DND-41 (cell line): ENCODE results near the gene PRELID3B.
A peak's percentile ranks its signal among the peaks of the same experiment; 100 is the strongest.
"Not testable (repeated sequence)": the region's sequence is repeated elsewhere in the genome, so short reads cannot be mapped to it uniquely, and the experiment has no call there.

ENCODE experiments used
- ATAC-seq: fragments of 200-7000 bp; cut with Tn5 transposase; 3 replicates; pipeline ENCODE4 v1.9.1; 2021; ENCODE audit warnings: low read depth; ENCODE audit not compliant: insufficient read depth
- DNase-seq: peaks from one replicate; pipeline ENCODE4 v3.0.0-alpha.2; 2020
- H2AFZ ChIP-seq: 2 replicates; pipeline ENCODE4 v1.6.0; 2012; ENCODE audit warnings: low read depth, low read length
- H3K27ac ChIP-seq: 2 replicates; pipeline ENCODE4 v1.5.1; 2012; ENCODE audit warnings: low read length, inconsistent platforms
- H3K27me3 ChIP-seq: fragments of 200-600 bp; sonication (generic); 2 replicates; pipeline ENCODE4 v1.6.0; 2012; ENCODE audit warnings: low read length, mild to moderate bottlenecking, inconsistent platforms; ENCODE audit not compliant: insufficient read depth, poor library complexity
- H3K36me3 ChIP-seq: 2 replicates; pipeline ENCODE4 v1.5.1; 2012; ENCODE audit warnings: low read length, inconsistent platforms; ENCODE audit not compliant: insufficient read depth
- H3K4me1 ChIP-seq: 2 replicates; pipeline ENCODE4 v1.5.1; 2012; ENCODE audit warnings: mild to moderate bottlenecking, low read length; ENCODE audit not compliant: insufficient read depth
- H3K4me2 ChIP-seq: 2 replicates; pipeline ENCODE4 v1.6.0; 2012; ENCODE audit warnings: mild to moderate bottlenecking, moderate library complexity, low read length, inconsistent platforms; ENCODE audit not compliant: insufficient read depth
- H3K4me3 ChIP-seq, 2 experiments: fragments of 200-600 bp in 1 of 2; shearing (Covaris generic) in 1 of 2; 2 replicates each; pipeline ENCODE4 v1.5.1; 2012 to 2016; ENCODE audit warnings: inconsistent platforms in 2 of 2, low read length in 2 of 2, mild to moderate bottlenecking in 2 of 2, low read depth in 1 of 2, moderate library complexity in 1 of 2
- H3K79me2 ChIP-seq: 2 replicates; pipeline ENCODE4 v1.6.0; 2012; ENCODE audit warnings: low read length, inconsistent platforms; ENCODE audit not compliant: insufficient read depth
- H3K9ac ChIP-seq: 2 replicates; pipeline ENCODE4 v1.6.0; 2012; ENCODE audit warnings: low read depth, mild to moderate bottlenecking, inconsistent platforms, low read length, moderate library complexity
- H3K9me3 ChIP-seq: 2 replicates; pipeline ENCODE4 v1.5.1; 2012; ENCODE audit warnings: low read length, moderate library complexity, mild to moderate bottlenecking, inconsistent platforms; ENCODE audit not compliant: insufficient read depth, severe bottlenecking
- H4K20me1 ChIP-seq: 2 replicates; pipeline ENCODE4 v1.6.0; 2012; ENCODE audit warnings: low read length; ENCODE audit not compliant: insufficient read depth
- EZH2 ChIP-seq: IDR thresholded peaks from 3 replicates; pipeline ENCODE4 v1.6.1; 2012; ENCODE audit warnings: borderline replicate concordance, low read depth, mild to moderate bottlenecking, moderate library complexity, low read length, inconsistent platforms; ENCODE audit not compliant: severe bottlenecking
- TF ChIP-seq, protein P1 (sequence below): IDR thresholded peaks from 2 replicates; pipeline ENCODE4 v1.5.1; 2012; ENCODE audit warnings: borderline replicate concordance, low read length, moderate library complexity, mild to moderate bottlenecking; ENCODE audit not compliant: poor library complexity, severe bottlenecking; ENCODE audit errors: extremely low read depth

PRELID3B gene

DNA sequence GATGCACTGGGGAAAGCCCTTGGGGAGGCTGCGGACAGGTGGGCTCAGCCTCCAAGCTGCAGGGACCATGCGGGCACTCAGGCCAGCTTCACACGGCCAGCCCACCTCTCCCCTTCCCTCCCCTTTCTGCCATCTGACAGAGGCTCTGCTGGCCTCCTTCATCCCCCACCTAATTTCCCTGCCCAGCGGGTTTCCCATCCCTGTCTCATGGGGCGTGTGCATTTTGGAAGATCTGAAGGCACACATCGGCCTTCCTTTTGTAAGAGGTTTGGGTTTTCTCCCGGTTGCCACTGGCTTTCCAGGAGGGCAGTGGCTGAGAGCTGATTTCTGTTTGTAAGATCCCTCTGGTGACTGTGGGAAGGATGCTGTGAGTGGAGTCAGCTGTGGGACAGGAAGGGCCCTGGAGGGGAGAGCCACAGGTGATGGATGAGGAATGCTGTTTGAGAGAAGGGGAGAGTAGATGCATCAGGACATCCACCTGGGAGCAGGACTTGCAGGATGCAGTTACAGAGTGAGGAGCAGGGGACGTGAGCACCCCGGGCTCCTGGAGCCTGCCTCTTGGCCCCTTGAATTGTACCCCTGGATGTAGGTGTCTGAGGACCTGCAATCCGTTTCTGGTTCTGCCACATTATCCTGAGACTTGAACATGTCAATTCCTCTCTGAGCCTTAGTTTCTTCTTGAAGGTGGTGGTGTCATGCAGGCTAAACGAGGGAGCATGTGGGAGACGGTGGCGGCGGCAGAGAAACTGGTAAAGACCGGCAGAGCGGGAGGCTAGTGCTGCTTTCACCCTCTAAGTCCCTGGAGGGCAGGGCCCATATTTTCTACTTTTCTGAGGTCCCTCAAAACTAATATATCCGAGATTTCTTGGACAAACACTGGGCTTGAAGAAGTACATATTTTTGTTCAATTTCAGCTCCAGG, 29.3 kb downstream of the PRELID3B start:
- Histone ChIP-seq H3K79me2 (no peaks in the 10 kb centered on the region), H3K4me2 (no peak overlapping the region), H3K36me3 (no peaks in the 10 kb centered on the region), H3K9me3 (no peaks in the 10 kb centered on the region), H3K27ac (no peak overlapping the region), H3K4me1 (no peaks in the 10 kb centered on the region), H4K20me1 (peaks cover 10% of the 10 kb centered on the region; the same call in 1 of the 2 replicates), H2AFZ (no peak overlapping the region), H3K9ac (no peak overlapping the region), H3K4me3 (no peak overlapping the region), H3K27me3 (no peaks in the 10 kb centered on the region)
- DNase-seq (no peak), ATAC-seq (no peak)
- TF ChIP-seq EZH2, result no peak
- TF ChIP-seq, protein P1, sequence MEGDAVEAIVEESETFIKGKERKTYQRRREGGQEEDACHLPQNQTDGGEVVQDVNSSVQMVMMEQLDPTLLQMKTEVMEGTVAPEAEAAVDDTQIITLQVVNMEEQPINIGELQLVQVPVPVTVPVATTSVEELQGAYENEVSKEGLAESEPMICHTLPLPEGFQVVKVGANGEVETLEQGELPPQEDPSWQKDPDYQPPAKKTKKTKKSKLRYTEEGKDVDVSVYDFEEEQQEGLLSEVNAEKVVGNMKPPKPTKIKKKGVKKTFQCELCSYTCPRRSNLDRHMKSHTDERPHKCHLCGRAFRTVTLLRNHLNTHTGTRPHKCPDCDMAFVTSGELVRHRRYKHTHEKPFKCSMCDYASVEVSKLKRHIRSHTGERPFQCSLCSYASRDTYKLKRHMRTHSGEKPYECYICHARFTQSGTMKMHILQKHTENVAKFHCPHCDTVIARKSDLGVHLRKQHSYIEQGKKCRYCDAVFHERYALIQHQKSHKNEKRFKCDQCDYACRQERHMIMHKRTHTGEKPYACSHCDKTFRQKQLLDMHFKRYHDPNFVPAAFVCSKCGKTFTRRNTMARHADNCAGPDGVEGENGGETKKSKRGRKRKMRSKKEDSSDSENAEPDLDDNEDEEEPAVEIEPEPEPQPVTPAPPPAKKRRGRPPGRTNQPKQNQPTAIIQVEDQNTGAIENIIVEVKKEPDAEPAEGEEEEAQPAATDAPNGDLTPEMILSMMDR, result no peak

DNA sequence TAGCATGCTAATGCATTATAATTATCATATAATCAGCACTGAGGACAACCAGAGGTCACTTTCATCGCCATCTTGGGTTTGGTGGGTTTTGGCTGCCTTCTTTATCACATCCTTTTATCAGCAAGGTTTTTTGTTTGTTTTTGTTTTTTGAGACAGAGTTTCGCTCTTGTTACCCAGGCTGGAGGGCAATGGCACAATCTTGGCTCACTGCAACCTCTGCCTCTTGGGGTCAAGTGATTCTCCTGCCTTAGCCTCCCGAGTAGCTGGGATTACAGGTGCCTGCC, 30.8 kb downstream of the PRELID3B start:
- H3K4me3 ChIP-seq, H3K27me3 ChIP-seq, DNase-seq, H3K79me2 ChIP-seq, H4K20me1 ChIP-seq, H3K9ac ChIP-seq, H3K27ac ChIP-seq, H3K36me3 ChIP-seq, H3K4me2 ChIP-seq, ATAC-seq, H3K4me1 ChIP-seq, H2AFZ ChIP-seq, H3K9me3 ChIP-seq: not testable (repeated sequence)

DNA sequence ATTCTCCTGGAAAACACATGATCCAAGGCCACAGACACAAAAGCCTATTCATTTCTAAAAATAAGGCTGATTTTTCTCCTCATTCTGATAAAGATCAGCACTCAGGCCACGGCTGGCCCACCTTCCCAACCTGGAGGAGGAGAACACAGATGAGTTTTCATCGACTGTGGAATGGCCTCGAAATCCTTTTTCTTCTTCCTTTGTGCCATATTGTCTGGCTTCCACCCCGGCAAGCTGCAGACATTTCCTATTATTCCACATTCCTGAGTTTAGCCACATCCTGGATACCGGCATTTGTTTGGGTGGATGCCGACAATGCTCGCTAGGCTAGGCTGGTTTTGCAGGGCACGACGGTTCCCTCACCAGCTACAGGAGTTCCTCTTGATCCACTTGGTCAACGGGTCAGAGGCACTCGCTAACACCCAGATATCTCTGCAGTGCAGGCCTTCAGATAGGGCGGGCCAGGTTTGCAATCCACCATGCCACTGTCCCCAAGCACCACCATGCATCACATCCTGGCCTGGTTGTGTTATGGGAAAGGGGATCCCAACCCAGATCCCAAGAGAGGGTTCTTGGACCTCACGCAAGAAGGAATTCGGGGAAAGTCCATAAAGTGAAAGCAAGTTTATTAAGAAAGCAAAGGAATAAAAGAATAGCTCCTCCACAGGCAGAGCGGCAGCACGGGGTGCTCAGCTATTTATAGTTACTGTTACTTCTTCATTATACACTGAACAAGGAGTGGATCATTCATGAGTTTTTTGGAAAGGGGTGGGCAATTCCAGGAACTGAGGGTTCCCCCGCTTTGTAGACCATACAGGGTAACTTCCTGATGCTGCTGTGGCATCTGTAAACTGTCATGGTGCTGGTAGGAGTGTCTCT, 31.4 kb downstream of the PRELID3B start:
- Histone ChIP-seq H3K27me3 (no peaks in the 10 kb centered on the region), H3K9ac (no peak overlapping the region), H3K79me2 (no peaks in the 10 kb centered on the region), H4K20me1 (0 out of 2 replicates have a peak, but pooled peaks cover 4% of the 10 kb centered on the region), H3K4me3 (no peak overlapping the region), H3K9me3 (no peaks in the 10 kb centered on the region), H3K36me3 (no peaks in the 10 kb centered on the region), H2AFZ (no peak overlapping the region), H3K27ac (no peak overlapping the region), H3K4me1 (no peaks in the 10 kb centered on the region), H3K4me2 (no peak overlapping the region)
- DNase-seq (peak; percentile 34), ATAC-seq (peak; percentile 51; the same call in 2 of the 3 replicates)
- TF ChIP-seq, protein P1, result no peak
- no peak for TF ChIP-seq EZH2
